IMR-90 (cell line): ENCODE measurements around the gene OARD1. TPM values are rescaled to one million over a fixed set of nuclear protein-coding genes. Genes with fewer than 3 reads are reported as not detected.

Experiments
- ATAC-seq: fragments of 200-7000 bp; cut with Tn5 transposase; 2 replicates; pipeline ENCODE4 v1.9.1; 2020; ENCODE audit warnings: low read depth, mild to moderate bottlenecking, moderate library complexity
- BruUV-seq: library from RNA; stranded (reverse); fragments of 400-500 nt; replicated peaks from 2 replicates; lab custom pipeline; 2021; lab: Mats Ljungman, UMichigan
- CTCF ChIA-PET: fragments of 300-600 bp; formaldehyde crosslinking; extraction: SDS; loops from one replicate; lab custom pipeline; 2021; ENCODE audit warnings: antibody characterized with exemption; lab: Yijun Ruan, JAX
- POLR2A ChIA-PET: fragments of 300-600 bp; sonication (Branson Sonifier 250); formaldehyde crosslinking; loops from one replicate; lab custom pipeline; 2022; ENCODE audit warnings: antibody characterized with exemption; ENCODE audit not compliant: unreplicated experiment; lab: Charles Lee
- DNase-seq: peaks from one replicate; pipeline ENCODE4 v3.0.0; 2013
- H2AFZ ChIP-seq: replicated peaks from 2 replicates; pipeline ENCODE3; 2013; ENCODE audit warnings: low read length, mild to moderate bottlenecking; ENCODE audit not compliant: poor library complexity
- H2AK5ac ChIP-seq: 2 replicates; pipeline ENCODE4 v1.6.1; 2013; ENCODE audit warnings: low read depth, low read length, inconsistent platforms
- H2AK9ac ChIP-seq: replicated peaks from 2 replicates; pipeline ENCODE3; 2013; ENCODE audit warnings: mild to moderate bottlenecking, low read depth, low read length, moderate library complexity; ENCODE audit not compliant: poor library complexity
- H2BK120ac ChIP-seq: 2 replicates; pipeline ENCODE4 v1.6.1; 2013; ENCODE audit warnings: low read depth, low read length, inconsistent platforms
- H2BK15ac ChIP-seq: 3 replicates; pipeline ENCODE4 v1.6.1; 2013; ENCODE audit warnings: low read depth, low read length, inconsistent platforms
- H2BK20ac ChIP-seq: 2 replicates; pipeline ENCODE4 v1.6.1; 2013; ENCODE audit warnings: low read depth, mild to moderate bottlenecking, inconsistent platforms, low read length, moderate library complexity
- H2BK5ac ChIP-seq: 2 replicates; pipeline ENCODE4 v1.6.1; 2013; ENCODE audit warnings: mild to moderate bottlenecking, low read depth, low read length, inconsistent platforms; ENCODE audit not compliant: poor library complexity, severe bottlenecking
- H3K14ac ChIP-seq: replicated peaks from 2 replicates; pipeline ENCODE4 v1.6.1; 2013; ENCODE audit warnings: low read depth, low read length, inconsistent platforms
- H3K18ac ChIP-seq: 2 replicates; pipeline ENCODE4 v1.6.1; 2013; ENCODE audit warnings: low read depth, low read length, control low read depth
- H3K23ac ChIP-seq: 2 replicates; pipeline ENCODE4 v1.6.1; 2013; ENCODE audit warnings: low read depth, low read length, inconsistent platforms
- H3K27ac ChIP-seq: 2 replicates; pipeline ENCODE4 v1.5.1; 2013; ENCODE audit warnings: mild to moderate bottlenecking, control low read depth, low read length; ENCODE audit not compliant: insufficient read depth
- H3K27me3 ChIP-seq: 2 replicates; pipeline ENCODE4 v1.6.1; 2013; ENCODE audit warnings: low read length; ENCODE audit not compliant: control insufficient read depth, insufficient read depth
- H3K36me3 ChIP-seq: 2 replicates; pipeline ENCODE4 v1.6.1; 2013; ENCODE audit warnings: low read length, mixed read lengths; ENCODE audit not compliant: control insufficient read depth, insufficient read depth
- H3K4ac ChIP-seq: 2 replicates; pipeline ENCODE4 v1.6.1; 2013; ENCODE audit warnings: low read depth, low read length, inconsistent platforms
- H3K4me1 ChIP-seq: 2 replicates; pipeline ENCODE4 v1.6.1; 2013; ENCODE audit warnings: low read length, mixed read lengths; ENCODE audit not compliant: control insufficient read depth, insufficient read depth
- H3K4me2 ChIP-seq: 2 replicates; pipeline ENCODE4 v1.6.1; 2013; ENCODE audit warnings: low read depth, mild to moderate bottlenecking, control low read depth, low read length, moderate library complexity
- H3K4me3 ChIP-seq: 2 replicates; pipeline ENCODE4 v1.5.1; 2013; ENCODE audit warnings: low read depth, mild to moderate bottlenecking, control low read depth, low read length, moderate library complexity; ENCODE audit not compliant: insufficient read depth
- H3K56ac ChIP-seq: 2 replicates; pipeline ENCODE4 v1.6.1; 2013; ENCODE audit warnings: low read length, inconsistent platforms; ENCODE audit not compliant: insufficient read depth; ENCODE audit errors: extremely low read depth
- H3K79me1 ChIP-seq, 2 experiments: 2 replicates each; pipeline ENCODE4 v1.6.1; 2013; ENCODE audit warnings: low read length in 2 of 2, inconsistent platforms in 1 of 2, low read depth in 1 of 2
- H3K9ac ChIP-seq: 2 replicates; pipeline ENCODE4 v1.6.1; 2013; ENCODE audit warnings: low read depth, low read length, control low read depth
- H3K9me1 ChIP-seq: 2 replicates; pipeline ENCODE4 v1.6.1; 2013; ENCODE audit warnings: low read length, inconsistent platforms; ENCODE audit not compliant: insufficient read depth
- H3K9me3 ChIP-seq: 2 replicates; pipeline ENCODE4 v1.6.1; 2013; ENCODE audit warnings: low read length; ENCODE audit not compliant: control insufficient read depth, insufficient read depth
- H4K20me1 ChIP-seq: 2 replicates; pipeline ENCODE4 v1.6.1; 2013; ENCODE audit warnings: low read length, inconsistent platforms; ENCODE audit not compliant: insufficient read depth
- H4K5ac ChIP-seq: 2 replicates; pipeline ENCODE4 v1.6.1; 2013; ENCODE audit warnings: mild to moderate bottlenecking, low read depth, low read length, control low read depth
- H4K8ac ChIP-seq, 2 experiments: 2 replicates each; pipeline ENCODE4 v1.6.1; 2013; ENCODE audit warnings: low read depth in 2 of 2, low read length in 2 of 2, control low read depth in 1 of 2, inconsistent platforms in 1 of 2
- H4K91ac ChIP-seq: 2 replicates; pipeline ENCODE4 v1.6.1; 2013; ENCODE audit warnings: low read depth, low read length, inconsistent platforms; ENCODE audit not compliant: insufficient read depth
- POLR2A ChIP-seq: IDR thresholded peaks from 2 replicates; pipeline ENCODE4 v1.6.1; 2012; ENCODE audit warnings: mild to moderate bottlenecking, low read depth, low read length
- SMC3 ChIP-seq: fragments of 150-350 bp; IDR thresholded peaks from 2 replicates; pipeline ENCODE4 v1.6.1; 2016; ENCODE audit warnings: low read depth, mild to moderate bottlenecking, antibody characterized with exemption, low read length, moderate library complexity
- WGBS, 2 experiments: methylation state at CpG; one replicate each; pipeline versions ENCODE4 v1.1.5 to v1.1.7; 2013; ENCODE audit warnings: missing lambda C conversion rate in 2 of 2; ENCODE audit not compliant: insufficient read length in 1 of 2; ENCODE audit errors: extremely low coverage in 2 of 2; 5-methylcytosine and 5-hydroxymethylcytosine counted together
- dilution Hi-C: fragments of 300-500 bp; cut with HindIII; formaldehyde crosslinking; loops from one replicate; pipeline ENCODE4 v1.14.3; 2018; ENCODE audit warnings: low sequenced_read_pairs; ENCODE audit not compliant: unreplicated experiment
- in situ Hi-C: fragments of 300-500 bp; cut with MboI; formaldehyde crosslinking; loops from 3 replicates; pipeline ENCODE4 v1.14.3; 2019; ENCODE audit warnings: low sequenced_read_pairs, inconsistent platforms, mixed read lengths
- intact Hi-C: fragments of 100-400 bp; cut with micrococcal nuclease; formaldehyde crosslinking; loops from 2 replicates; pipeline ENCODE4 v1.10.0; 2022
- polyA plus RNA-seq, 3 experiments: library from polyadenylated mRNA; depleted of rRNA; stranded (reverse); fragments of >200 nt; gene quantifications; 2 replicates each; pipeline ENCODE4 v1.2.3, GENCODE V29; 2012; ENCODE audit warnings: low replicate concordance in 1 of 3
- total RNA-seq: library from RNA; depleted of rRNA; stranded (reverse); fragments of >200 nt; gene quantifications from 2 replicates; pipeline ENCODE4 v1.2.3, GENCODE V29; 2012

The OARD1 gene
- total and polyA plus RNA-seq, 2 of the 4 experiments (the other 2 are of a cell fraction): 2.3 to 5.5 TPM

DNA sequence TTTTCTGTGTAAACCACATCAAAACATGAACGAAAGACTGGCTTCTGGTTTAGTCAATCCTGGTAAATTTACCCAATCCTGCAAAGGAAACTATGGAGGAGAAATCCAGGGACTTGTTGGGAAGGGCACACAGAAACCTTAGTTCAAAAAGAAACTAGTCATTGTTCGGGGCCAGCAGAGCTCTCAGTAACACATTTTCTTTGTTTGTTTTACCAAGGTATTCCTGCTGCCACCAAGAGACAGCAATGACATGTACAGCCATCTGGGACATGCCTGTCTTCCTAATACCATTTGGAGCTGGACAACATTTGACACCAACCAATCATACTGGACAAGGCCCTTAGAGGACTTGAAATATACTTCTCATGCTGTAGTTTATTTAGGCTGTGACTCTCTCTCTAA lies 8.3 kb downstream of the OARD1 start:
- H3K14ac ChIP-seq: no peak overlapping the region
- no peak overlapping the region for H2AK5ac ChIP-seq
- POLR2A ChIA-PET: no interaction called here
- H3K27ac ChIP-seq: no peak overlapping the region
- H2AK9ac ChIP-seq: no peak overlapping the region
- H3K4me2 ChIP-seq: no peak overlapping the region
- no peak overlapping the region for H2BK20ac ChIP-seq
- H3K27me3 ChIP-seq: no peaks in the 10 kb centered on the region
- H2BK5ac ChIP-seq: no peak overlapping the region
- no peak for DNase-seq
- H3K4me3 ChIP-seq: no peak overlapping the region
- WGBS, 2 experiments: no CpG with 5 or more reads among the region's 2 CpGs
- intact Hi-C loops: loop anchor here (10.0 kb wide), 2 partner anchors 509 to 1719 kb away; no protein-coding TSS in a partner anchor
- H3K18ac ChIP-seq: no peak overlapping the region
- CTCF ChIA-PET: no interaction called here
- H3K9ac ChIP-seq: no peak overlapping the region
- no peak overlapping the region for H3K23ac ChIP-seq
- H3K56ac ChIP-seq: no peak overlapping the region
- H2BK120ac ChIP-seq: no peak overlapping the region
- H3K9me1 ChIP-seq: no peaks in the 10 kb centered on the region
- H2BK15ac ChIP-seq: no peak overlapping the region
- ATAC-seq: no peak
- no peak overlapping the region for H4K91ac ChIP-seq
- H3K9me3 ChIP-seq: no peaks in the 10 kb centered on the region
- no peak overlapping the region for H2AFZ ChIP-seq
- TF ChIP-seq POLR2A (no peak), SMC3 (no peak)
- H4K20me1 ChIP-seq: no peaks in the 10 kb centered on the region
- H3K4ac ChIP-seq: no peak overlapping the region
- H3K4me1 ChIP-seq: peaks cover 4% of the 10 kb centered on the region
- dilution Hi-C loops: no loop called here
- in situ Hi-C loops: no loop called here
- H3K36me3 ChIP-seq: no peaks in the 10 kb centered on the region; the same call in 1 of the 2 replicates
- BruUV-seq: no TSS peak
- H4K8ac ChIP-seq: no peak overlapping the region
- no peak overlapping the region for H4K5ac ChIP-seq
- H3K79me1 ChIP-seq: no peaks in the 10 kb centered on the region
